SK-N-SH (cell line): ENCODE results near the gene MMS19.

Experiments used
- CTCF ChIP-seq: fragments of 200-600 bp; sonication (generic); IDR thresholded peaks from 2 replicates; pipeline ENCODE4 v1.6.1; 2017; ENCODE audit warnings: antibody characterized with exemption, mild to moderate bottlenecking, moderate library complexity
- FOXM1 ChIP-seq: IDR thresholded peaks from 2 replicates; pipeline ENCODE4 v1.4.0; 2012; ENCODE audit warnings: low read depth, mild to moderate bottlenecking
- GATA2 ChIP-seq: sonication (generic); formaldehyde crosslinking; IDR thresholded peaks from 2 replicates; pipeline ENCODE4 v1.5.0; 2020; ENCODE audit warnings: mild to moderate bottlenecking, missing genetic modification reagents
- JUND ChIP-seq: IDR thresholded peaks from 2 replicates; pipeline ENCODE4 v1.4.0; 2012
- NFIC ChIP-seq: IDR thresholded peaks from 2 replicates; pipeline ENCODE4 v1.4.0; 2012; ENCODE audit warnings: borderline replicate concordance
- POLR2AphosphoS5 ChIP-seq: IDR thresholded peaks from 2 replicates; pipeline ENCODE4 v1.6.1; 2012; ENCODE audit warnings: low read depth, low read length
- RAD21 ChIP-seq: IDR thresholded peaks from 2 replicates; pipeline ENCODE4 v1.6.1; 2012; ENCODE audit warnings: mild to moderate bottlenecking, low read length
- REST ChIP-seq: IDR thresholded peaks from 2 replicates; pipeline ENCODE4 v1.6.1; 2012; ENCODE audit warnings: mild to moderate bottlenecking, low read depth, low read length, moderate library complexity
- RXRA ChIP-seq: IDR thresholded peaks from 2 replicates; pipeline ENCODE4 v1.4.0; 2012; ENCODE audit warnings: low read depth, mild to moderate bottlenecking, borderline replicate concordance
- SMC3 ChIP-seq: IDR thresholded peaks from 2 replicates; pipeline ENCODE4 v1.6.1; 2012; ENCODE audit warnings: low read depth, low read length, improper control_type of control experiment
- TAF1 ChIP-seq: IDR thresholded peaks from 2 replicates; pipeline ENCODE4 v1.6.1; 2012; ENCODE audit warnings: low read depth, mild to moderate bottlenecking, low read length, moderate library complexity, borderline replicate concordance
- USF1 ChIP-seq: IDR thresholded peaks from 2 replicates; pipeline ENCODE4 v1.4.0; 2012; ENCODE audit warnings: low read depth, borderline replicate concordance

GRCh38 chr10:97454330-97455036 is 43.7 kb downstream of the MMS19 start:
- TF ChIP-seq CTCF: no peak
- no peak for TF ChIP-seq FOXM1
- no peak for TF ChIP-seq JUND
- TF ChIP-seq NFIC: peak; percentile 64; the same call in 1 of the 2 replicates
- no peak for TF ChIP-seq TAF1
- no peak for TF ChIP-seq USF1
- no peak for TF ChIP-seq SMC3
- peak; percentile 5; the same call in 1 of the 2 replicates for TF ChIP-seq POLR2AphosphoS5
- no peak for TF ChIP-seq RAD21
- no peak for TF ChIP-seq RXRA
- TF ChIP-seq REST: no peak
- no peak for TF ChIP-seq GATA2 (CRISPR knock-in tag)
